ENCODE data around the gene TSTD2.

TSTD2 gene

GRCh38 chr9:97632985-97633858 lies at the start of gene TSTD2, which contains the start of gene NCBP1:
Gene TSTD2 (minus strand): TSS chr9:97633368. CDS start chr9:97627562, 5,806 bp downstream.
Gene NCBP1 (plus strand): TSS chr9:97633821. CDS start chr9:97633882, 61 bp downstream.
- peak; percentile 94 for DNase-seq

- no peak for DNase-seq
Observed at GRCh38 chr9:97682242-97682641, 49.1 kb upstream of the TSTD2 start.

GRCh38 chr9:97675655-97676054 lies 42.5 kb upstream of the TSTD2 start:
- DNase-seq, result no peak

DNA sequence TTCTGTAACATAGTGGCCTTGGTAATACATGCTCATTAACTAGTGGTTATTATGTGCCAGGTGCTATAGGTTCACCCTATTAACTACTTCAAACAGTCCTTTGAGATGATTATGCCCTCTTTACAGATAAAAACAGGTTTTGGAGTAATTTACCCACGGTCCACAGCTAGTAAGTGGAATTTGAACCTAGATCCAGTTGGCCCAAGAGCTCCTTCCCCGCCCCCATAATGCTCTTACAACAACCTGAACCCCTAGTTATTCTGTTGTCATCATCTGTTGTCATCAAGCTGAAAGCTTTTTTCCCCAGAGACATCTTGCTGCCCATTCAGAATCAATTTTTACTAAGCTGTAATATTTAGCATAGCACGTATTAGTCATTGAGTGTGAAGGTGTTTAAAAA lies 40.8 kb upstream of the TSTD2 start:
- DNase-seq, result no peak

DNA sequence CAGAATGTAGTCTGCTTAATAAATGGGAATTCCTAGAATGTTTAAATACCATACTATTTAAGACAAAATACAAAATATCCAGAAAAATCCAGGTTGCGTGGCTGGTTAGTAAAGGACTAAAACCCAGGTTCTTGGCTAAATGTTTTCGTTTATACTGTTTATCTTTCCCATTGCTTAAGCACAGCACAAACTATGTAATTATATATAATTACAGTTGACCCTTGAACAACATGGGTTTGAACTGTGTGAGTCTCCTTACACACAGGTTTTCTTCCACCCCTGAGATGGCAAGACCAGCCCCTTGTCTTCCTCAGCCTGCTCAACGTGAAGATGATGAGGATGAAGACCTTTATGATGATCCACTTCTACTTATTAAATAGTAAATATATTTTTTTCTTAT lies 39.2 kb upstream of the TSTD2 start:
- DNase-seq, result no peak

DNA sequence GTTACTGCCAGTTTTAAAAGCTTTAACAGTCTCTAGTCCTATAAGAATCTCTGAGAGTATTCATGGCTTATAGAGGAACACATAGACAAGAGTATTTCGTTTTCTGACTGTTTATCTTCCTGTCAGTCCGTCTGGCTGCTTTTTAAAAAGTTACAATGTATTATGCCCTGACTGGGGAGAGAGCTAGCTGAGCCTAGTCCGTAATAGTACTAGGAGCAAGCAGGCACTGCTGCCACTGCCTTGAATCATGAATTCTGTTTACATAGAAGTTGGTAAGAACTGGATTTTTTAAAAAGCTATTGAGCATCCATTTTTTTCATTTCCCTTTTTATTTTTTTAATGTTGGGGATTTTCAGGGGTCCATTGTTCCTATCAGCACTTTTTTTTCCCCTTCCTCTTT lies 37.4 kb upstream of the TSTD2 start:
- no peak for DNase-seq

DNA sequence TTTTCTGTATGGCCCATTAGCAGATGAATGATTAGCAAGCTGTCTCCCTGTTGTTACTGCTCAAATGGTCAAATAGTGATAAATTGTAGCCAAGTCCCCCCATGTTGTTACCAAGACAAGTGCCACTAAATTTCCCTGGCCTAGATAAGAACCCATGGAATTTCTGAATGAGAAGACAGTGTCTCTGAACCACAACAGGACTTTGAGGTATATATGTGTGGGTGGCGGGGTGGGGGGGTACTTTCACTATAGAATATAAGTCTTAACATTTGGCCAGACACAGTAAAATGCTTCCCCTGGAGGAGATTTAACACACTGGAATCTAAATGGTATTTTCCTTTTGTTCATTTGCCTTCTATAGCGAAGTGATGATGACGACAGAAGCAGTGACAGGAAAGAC lies 35.3 kb upstream of the TSTD2 start:
- no peak for DNase-seq

DNA sequence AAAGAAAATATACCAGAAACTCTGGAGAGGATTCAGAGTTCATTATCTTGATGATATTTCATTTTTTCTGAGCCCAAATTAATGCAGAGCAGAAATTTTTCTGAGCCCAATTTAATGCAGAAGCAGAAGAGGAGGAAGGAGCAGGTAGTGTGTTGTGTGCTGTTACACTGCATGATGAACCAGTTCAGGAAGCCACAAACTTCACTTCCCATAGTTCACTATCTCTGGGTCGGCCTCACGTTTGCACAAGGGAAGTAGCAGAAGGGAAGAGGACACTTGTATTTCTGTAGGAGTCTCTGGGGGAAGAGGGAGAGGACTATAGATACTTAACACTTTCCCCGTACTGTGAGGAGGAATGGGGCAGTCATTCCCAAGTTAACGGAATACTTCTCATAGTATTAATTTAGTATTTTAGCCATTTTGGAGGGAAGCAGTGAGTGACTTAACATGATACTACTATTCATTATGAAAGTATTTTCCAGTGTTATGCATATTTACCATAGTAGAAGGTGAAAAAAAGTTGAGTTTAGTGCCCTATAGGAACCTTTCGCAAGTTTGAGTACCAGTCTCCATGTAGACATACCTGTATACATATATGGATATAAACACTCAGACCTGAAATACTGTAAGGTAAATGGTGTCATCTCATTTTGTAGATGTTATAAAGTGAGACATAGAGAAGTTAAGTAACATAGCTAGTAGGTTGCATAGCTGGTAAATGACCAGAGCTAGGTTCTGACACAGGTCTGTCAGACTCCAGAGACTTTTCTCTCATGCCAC lies 33.9 kb upstream of the TSTD2 start:
- DNase-seq, result no peak

DNA sequence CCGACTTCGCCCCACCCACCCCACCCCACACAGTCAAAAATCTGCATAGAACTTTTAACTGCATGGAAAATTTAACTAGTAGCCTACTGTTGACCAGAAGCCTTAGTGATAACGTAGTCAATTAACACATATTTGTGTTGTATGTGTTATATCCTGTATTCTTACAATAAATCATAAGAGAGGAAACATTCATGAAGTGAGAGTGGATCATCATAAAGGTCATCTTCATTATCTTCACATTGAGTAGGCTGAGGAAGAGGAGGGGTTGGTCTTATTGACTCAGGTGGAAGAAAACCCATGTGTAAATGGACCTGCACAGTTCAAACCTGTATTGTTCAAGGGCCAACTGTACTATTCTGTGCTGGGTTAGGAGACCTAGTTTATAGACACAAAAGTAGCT lies 32.6 kb upstream of the TSTD2 start:
- DNase-seq, result no peak

DNA sequence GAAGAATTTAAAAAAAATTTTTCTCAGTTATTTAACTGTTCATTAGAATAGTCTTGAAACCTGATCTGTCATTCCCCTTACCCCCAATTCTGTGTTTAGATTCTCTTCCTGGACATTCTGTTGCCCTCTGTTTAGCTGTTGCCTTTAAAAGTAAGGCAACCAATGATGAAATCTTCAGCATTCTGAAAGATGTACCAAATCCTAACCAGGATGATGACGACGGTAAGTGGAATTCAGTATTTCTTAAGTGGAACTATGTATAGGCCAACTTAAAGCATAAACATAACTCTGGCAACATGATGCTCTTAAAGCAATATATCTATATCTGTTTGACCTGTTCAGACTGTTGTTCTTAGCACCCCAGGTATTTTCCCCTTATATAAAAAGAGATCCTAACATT lies 27.7 kb upstream of the TSTD2 start:
- DNase-seq, result no peak

GRCh38 chr9:97660340-97660739 lies 27.2 kb upstream of the TSTD2 start:
- DNase-seq, result no peak

- no peak for DNase-seq
Observed at GRCh38 chr9:97659771-97660170, 26.6 kb upstream of the TSTD2 start.

DNA sequence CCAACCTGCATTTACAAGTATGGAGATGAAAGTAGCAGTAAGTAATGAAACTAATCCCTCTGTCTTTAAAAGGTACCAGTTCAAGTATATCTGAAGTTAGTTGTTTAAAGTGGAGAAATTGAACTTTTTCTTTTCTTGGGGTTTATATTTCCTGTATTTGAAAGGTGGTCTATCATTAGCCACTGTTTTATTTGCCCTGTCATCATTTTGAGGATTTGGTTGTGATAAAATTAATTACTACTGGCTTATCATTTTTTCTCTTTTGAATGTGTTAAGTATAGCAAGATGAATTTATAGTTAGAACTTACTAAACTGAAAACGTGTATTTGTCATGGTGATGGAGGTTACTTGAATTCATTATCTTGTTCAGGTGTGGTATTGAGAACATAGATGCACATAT lies 25.5 kb upstream of the TSTD2 start:
- DNase-seq, result no peak

DNA sequence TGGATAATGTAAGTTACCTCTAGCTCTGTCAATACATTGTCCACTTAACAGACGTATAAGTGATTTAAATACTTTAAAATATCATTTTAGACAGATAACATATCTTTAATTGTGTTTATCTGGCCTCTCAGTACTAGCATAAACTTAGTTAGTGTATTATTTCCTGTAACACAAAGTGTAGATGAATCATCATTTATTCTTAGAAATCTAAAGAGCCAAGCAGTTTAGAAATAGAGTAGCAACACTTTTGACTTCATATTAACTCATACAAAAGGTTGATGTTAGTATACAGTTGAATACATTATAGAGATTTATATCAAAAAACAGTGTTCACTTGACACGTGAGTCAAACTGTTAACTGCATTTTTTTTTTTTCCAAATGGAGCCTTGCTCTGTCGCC lies 18.5 kb upstream of the TSTD2 start:
- DNase-seq, result no peak

- DNase-seq, result no peak
Observed at GRCh38 chr9:97647996-97648395, 14.8 kb upstream of the TSTD2 start.

- DNase-seq, result no peak
Observed at GRCh38 chr9:97645720-97646119, 12.6 kb upstream of the TSTD2 start.

- no peak for DNase-seq
Observed at GRCh38 chr9:97640325-97640724, 7.2 kb upstream of the TSTD2 start.

GRCh38 chr9:97638666-97639065 lies 5.5 kb upstream of the TSTD2 start:
- no peak for DNase-seq

DNA sequence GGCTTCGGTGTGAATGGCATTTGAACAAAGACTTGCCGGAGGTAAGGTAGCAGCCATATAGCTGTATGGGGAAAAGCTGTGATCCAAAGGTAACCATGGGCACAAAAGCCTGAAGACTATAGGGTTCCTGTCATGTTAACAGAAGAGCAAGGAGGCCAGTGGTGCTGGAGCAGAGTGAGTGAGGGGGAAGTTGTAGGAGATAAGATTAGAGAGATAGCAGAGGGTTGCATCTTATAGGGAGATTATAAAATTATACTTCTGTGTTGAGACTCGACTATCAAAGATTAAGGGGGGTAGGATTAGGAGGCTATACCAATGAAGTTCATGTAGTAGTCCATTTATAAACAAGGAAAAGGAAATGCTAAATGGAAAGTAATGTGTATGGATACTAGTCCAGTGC lies 3.7 kb upstream of the TSTD2 start:
- no peak for DNase-seq

- DNase-seq, result no peak
Observed at GRCh38 chr9:97635026-97635425, 1.9 kb upstream of the TSTD2 start.

DNA sequence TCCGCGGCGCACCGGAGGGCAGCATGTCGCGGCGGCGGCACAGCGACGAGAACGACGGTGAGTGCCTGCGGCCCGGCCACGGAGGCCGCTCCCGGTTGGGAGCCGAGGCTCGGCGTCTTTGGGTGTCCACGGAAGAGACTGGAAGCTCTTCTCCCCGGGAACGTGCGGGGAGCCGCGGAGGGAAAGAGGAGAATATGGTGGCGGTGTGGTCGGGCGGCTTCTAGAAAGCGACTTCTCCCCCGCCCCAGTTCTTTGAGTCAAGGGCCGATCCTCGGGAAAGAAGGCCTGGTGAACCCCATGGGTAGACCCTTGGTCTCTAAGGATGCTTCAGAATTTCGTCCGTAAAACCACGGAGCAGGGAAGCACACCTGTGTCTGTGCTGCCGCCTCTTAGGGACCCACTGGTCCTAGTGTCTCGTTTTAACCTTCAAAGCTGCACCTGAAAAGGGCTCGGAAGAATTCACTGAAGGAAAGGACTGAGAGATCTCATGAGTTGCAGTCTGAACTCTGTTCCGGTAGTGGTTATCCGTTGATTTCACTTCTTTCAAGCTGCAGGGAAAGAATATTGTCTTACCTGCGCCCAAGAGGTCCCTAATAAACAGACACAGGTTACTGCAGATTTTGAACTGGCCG lies 807 bp upstream of the TSTD2 start:
- DNase-seq, result no peak

DNA sequence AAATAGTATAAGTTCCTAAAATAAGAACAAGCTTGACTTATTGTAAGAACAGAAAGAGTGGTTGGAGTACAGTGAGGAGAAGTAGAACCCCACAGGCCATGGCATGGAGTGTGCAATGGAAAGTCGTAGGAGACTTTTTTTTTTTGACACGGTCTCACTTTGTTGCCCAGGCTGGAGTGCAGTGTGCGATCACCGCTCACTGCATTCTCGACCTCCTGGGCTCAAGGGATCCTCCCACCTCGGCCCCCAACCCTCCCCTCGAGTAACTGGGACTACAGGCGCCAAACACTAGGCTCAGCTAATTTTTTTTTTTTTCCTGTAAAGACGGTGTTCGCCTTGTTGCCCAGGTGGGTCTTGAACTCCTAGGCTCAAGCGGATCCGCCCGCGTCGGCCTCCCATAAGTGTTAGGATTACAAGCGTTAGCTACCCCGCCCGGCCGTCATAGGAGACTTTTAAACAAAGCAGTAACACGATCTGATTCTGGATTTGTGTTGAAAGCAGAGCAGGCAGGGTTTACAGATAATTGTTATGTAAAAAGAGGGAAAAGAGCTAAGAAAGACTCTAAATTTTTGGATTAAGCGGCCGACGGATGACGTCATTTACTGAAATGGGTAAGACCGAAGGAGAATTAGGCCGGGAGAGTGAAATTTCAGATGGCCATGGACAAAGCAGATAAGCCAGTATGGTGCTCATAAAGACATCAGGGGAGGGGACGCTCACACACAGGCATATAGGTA lies 752 bp downstream of the TSTD2 start:
- DNase-seq, result no peak

GRCh38 chr9:97630591-97630990 lies 2.6 kb downstream of the TSTD2 start:
- DNase-seq, result no peak

Data from activated effector memory CD4-positive, alpha-beta T cell treated with Interleukin-2 at 50 U/mL for 16 hours (primary cell).